Adipocyte (in vitro differentiated cells): ENCODE measurements around the gene EPDR1.

Source experiments
- DNase-seq: peaks from one replicate; pipeline ENCODE4 v3.0.0-alpha.2; 2015; ENCODE audit warnings: low read depth
- H3K27me3 ChIP-seq: replicated peaks from 2 replicates; pipeline ENCODE4 v1.7.0; 2013; ENCODE audit warnings: mild to moderate bottlenecking, low read length, moderate library complexity; ENCODE audit not compliant: control insufficient read depth, insufficient read depth
- H3K36me3 ChIP-seq: 2 replicates; pipeline ENCODE4 v1.7.0; 2013; ENCODE audit warnings: low read length, mild to moderate bottlenecking, moderate library complexity; ENCODE audit not compliant: control insufficient read depth, insufficient read depth, severe bottlenecking
- H3K4me1 ChIP-seq: 2 replicates; pipeline ENCODE4 v1.7.0; 2013; ENCODE audit warnings: mild to moderate bottlenecking, low read length, moderate library complexity; ENCODE audit not compliant: control insufficient read depth, insufficient read depth
- H3K4me3 ChIP-seq: 2 replicates; pipeline ENCODE4 v1.7.0; 2013; ENCODE audit warnings: mild to moderate bottlenecking, low read length, moderate library complexity
- H3K9ac ChIP-seq: 2 replicates; pipeline ENCODE4 v1.7.0; 2013; ENCODE audit warnings: mild to moderate bottlenecking, low read length, moderate library complexity
- H3K9me3 ChIP-seq: 2 replicates; pipeline ENCODE4 v1.7.0; 2013; ENCODE audit warnings: mild to moderate bottlenecking, low read length, moderate library complexity; ENCODE audit not compliant: control insufficient read depth

Gene EPDR1

DNA sequence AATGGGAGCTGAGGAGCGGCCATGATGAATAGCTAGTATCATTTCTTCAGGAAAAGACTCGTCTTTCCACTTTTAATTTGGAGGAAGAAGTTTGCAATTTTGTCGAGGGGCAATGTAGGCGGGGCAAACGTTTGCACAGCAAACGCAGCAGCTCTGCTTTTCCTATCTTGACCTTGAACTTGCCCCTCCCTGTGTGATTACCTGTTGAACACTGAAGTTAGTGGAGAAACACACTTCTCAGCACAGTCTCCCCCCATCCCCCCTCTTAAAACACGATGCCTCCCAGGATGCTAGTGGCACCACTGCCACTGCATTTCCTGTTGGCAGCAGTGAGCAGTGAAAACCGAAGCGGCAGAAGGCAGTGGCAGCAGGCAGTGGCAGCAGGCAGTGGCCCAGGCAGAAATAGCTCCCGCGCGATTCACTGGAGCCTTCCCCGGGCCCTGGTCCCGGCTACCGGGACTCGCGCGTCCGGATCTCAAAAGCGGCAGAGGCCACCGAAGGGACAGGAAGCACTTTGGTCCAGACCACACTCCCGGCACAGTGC lies at the start of gene EPDR1:
Gene EPDR1 (plus strand): TSS at position 336 of the 544 bp plus-strand sequence. CDS start 300 bp downstream, outside the sequence.
- Histone ChIP-seq H3K9me3 (peaks cover 1% of the 10 kb centered on the region), H3K27me3 (no peaks in the 10 kb centered on the region), H3K9ac (peak within 1 kb of the TSS; percentile 96), H3K4me1 (peaks cover 53% of the 10 kb centered on the region), H3K4me3 (peak within 1 kb of the TSS; percentile 93), H3K36me3 (peaks cover 4% of the 10 kb centered on the region)
- peak; percentile 70 for DNase-seq

- Histone ChIP-seq H3K4me1 (no peaks in the 10 kb centered on the region), H3K9me3 (no peaks in the 10 kb centered on the region), H3K27me3 (peaks cover 14% of the 10 kb centered on the region), H3K36me3 (no peaks in the 10 kb centered on the region), H3K9ac (no peak overlapping the region), H3K4me3 (no peak overlapping the region)
- DNase-seq = no peak
These were observed 38.4 kb upstream of the EPDR1 start for GRCh38 chr7:37882086-37882485.

GRCh38 chr7:37893359-37893758 lies 27.1 kb upstream of the EPDR1 start:
- H3K9ac ChIP-seq = no peak overlapping the region
- H3K4me1 ChIP-seq = no peaks in the 10 kb centered on the region
- H3K9me3 ChIP-seq = no peaks in the 10 kb centered on the region

DNA sequence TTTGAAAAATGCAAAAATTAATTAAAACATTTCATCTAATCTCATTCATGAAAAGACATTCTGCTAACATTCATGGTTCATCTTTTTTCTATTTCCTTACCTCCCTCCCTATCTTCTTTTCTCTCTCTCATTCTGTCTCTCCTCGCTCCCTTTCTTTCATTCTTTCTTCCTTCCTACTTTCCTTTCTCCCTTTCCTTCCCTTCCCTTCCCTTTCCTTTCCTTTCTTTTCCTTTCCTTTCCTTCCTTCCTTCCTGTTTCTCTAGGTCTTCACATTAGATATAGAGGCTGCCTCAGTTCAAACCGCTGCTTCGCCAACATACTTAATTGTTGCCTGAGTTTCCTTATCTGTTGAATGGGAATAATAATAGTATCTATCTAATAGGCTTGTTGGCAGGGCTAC lies 25.8 kb upstream of the EPDR1 start:
- no peaks in the 10 kb centered on the region for H3K36me3 ChIP-seq
- no peak overlapping the region for H3K4me3 ChIP-seq
- no peaks in the 10 kb centered on the region for H3K4me1 ChIP-seq
- no peak overlapping the region for H3K9ac ChIP-seq
- H3K9me3 ChIP-seq = no peaks in the 10 kb centered on the region
- DNase-seq = no peak
- H3K27me3 ChIP-seq = no peaks in the 10 kb centered on the region

More at GRCh38 chr7:37893359-37893758, 27.1 kb upstream of the EPDR1 start:
- Histone ChIP-seq H3K36me3 (no peaks in the 10 kb centered on the region), H3K27me3 (no peaks in the 10 kb centered on the region), H3K4me3 (no peak overlapping the region)
- no peak for DNase-seq

GRCh38 chr7:37899712-37900247 lies 20.7 kb upstream of the EPDR1 start:
- H3K36me3 ChIP-seq = no peaks in the 10 kb centered on the region
- H3K4me3 ChIP-seq = no peak overlapping the region
- peaks cover 17% of the 10 kb centered on the region for H3K4me1 ChIP-seq
- H3K9ac ChIP-seq = no peak overlapping the region
- DNase-seq = no peak
- H3K9me3 ChIP-seq = no peaks in the 10 kb centered on the region
- H3K27me3 ChIP-seq = no peaks in the 10 kb centered on the region

DNA sequence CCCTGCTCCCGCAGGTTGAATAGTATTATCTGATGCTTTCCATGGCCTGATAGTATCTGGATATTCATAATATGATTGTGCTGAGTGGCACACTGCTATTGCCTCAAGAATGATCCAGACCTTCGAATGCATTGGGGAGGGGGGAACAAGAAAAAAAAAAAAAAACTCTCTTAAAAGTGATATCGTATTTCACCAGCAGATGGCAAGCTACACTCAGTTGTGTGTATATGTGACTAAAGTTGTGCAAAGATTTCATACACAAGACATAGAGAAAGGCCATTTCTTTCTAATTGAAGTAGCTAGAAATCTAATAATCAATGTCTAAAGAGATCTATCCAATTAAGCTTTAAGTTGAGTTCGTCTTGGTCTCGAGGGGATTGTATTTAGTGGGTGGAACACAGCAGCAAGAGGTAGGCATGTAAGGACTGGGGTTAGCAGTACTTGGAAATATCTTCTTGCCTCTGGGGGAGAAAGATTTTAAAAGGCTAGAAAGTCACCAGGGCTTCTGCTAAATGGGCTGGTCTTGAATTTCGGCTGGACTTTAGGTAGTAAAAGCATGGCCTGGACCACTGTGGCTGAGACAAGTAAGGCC lies 19.1 kb upstream of the EPDR1 start:
- H3K36me3 ChIP-seq = no peaks in the 10 kb centered on the region
- no peak overlapping the region for H3K4me3 ChIP-seq
- H3K9me3 ChIP-seq = no peaks in the 10 kb centered on the region
- H3K4me1 ChIP-seq = peaks cover 17% of the 10 kb centered on the region
- H3K9ac ChIP-seq = no peak overlapping the region
- H3K27me3 ChIP-seq = no peaks in the 10 kb centered on the region
- DNase-seq = peak; percentile 76

DNA sequence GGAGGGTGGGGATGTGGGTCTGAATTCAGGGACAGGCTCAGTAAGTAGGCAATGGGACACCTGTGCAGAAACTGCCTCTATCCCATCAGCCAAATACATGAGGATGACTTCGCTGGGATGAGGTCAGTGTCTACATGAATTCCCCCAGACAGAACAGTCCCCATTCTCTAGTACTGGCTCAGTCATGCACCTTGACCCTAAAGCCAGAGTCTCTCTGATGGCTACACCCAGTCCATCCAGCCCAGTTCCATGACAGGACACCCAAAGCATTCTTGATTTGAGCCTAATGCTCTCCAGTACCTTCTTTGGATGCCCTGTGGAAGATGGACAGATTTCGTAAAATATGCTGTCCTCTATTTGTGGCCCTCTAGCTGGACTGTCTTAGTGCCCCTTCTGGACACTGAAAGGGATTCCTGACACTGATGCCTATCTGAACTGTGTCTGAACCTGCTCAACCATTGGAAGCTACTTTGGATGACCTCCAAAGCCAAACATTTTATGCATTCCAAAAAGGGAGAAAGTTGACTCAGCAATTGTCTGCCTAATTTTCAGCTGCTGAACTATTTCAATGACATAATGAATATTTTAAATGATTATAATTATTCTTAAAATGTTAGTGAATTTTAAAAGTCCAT lies 18.4 kb upstream of the EPDR1 start:
- Histone ChIP-seq H3K27me3 (no peaks in the 10 kb centered on the region), H3K4me3 (no peak overlapping the region), H3K36me3 (no peaks in the 10 kb centered on the region), H3K9me3 (no peaks in the 10 kb centered on the region), H3K9ac (no peak overlapping the region), H3K4me1 (peaks cover 17% of the 10 kb centered on the region)
- peak; percentile 65 for DNase-seq

DNA sequence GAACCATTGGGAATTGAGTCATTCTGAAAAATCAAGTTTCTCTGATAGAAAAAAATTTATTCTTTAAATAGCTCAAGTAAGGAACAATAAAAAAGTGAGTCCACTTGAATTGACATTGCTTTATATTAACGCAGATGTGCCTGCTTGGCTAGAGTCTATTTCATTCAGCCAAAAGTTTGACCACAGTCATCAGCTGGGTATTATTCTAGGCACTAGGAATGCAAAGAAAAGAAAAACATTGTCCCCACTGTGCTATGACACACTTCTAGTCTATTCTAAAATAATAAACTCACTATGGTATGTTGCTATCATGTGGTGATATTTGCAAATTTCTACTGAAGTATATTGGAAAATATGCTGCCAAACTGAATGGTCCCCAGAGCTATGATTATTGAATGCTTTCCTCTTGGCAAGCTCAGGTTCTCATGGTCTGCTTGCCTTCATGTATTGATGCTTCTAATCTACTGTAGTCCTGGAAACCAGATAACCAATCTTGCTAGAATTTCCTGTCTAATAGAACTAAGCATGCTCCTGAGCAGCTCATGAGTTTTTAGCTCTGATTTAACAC lies 12.1 kb upstream of the EPDR1 start:
- Histone ChIP-seq H3K27me3 (no peaks in the 10 kb centered on the region), H3K9me3 (no peaks in the 10 kb centered on the region), H3K36me3 (peaks cover 12% of the 10 kb centered on the region), H3K9ac (no peak overlapping the region), H3K4me3 (no peak overlapping the region), H3K4me1 (peaks cover 16% of the 10 kb centered on the region)
- DNase-seq = peak; percentile 71

DNA sequence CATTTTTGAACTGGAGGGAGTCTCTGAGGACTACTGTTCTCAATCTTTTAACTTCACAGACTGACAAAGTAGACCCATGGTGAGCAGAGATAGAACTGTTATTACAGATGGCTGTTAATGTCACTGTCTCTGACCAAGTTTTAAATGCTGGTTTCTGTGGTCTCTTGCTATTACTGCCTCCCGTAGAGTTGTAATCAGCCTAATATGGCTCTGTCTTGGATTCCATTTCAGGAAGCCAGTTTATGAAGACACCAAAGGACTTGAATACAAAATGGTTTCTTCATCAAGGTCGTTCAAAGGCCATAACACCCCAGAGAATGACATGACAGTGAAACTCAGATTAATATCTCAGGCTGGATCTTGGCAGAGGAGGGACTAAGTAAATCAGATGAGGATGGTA lies 7.7 kb upstream of the EPDR1 start:
- Histone ChIP-seq H3K4me1 (peaks cover 34% of the 10 kb centered on the region), H3K9ac (no peak overlapping the region), H3K4me3 (no peak overlapping the region), H3K27me3 (no peaks in the 10 kb centered on the region), H3K36me3 (peaks cover 12% of the 10 kb centered on the region), H3K9me3 (no peaks in the 10 kb centered on the region)
- no peak for DNase-seq

DNA sequence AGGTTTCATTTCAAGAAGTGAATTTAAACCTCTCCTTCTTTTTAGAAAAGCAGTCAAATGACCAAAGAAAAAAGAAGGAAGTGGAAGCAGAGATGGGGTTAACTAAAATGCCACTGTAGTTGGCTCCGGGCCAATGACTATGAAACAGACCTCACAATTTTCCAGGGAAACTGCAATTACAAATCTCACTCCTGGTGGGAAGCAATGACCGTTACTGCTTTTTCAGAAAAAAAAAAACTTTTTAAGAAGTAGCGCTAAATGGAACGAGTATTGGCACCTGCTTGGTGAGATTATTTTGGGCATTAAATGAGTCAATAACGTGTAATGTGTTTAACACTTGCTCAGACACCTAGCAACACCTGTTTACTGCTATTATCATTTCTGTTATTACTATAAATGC lies 5.0 kb upstream of the EPDR1 start:
- Histone ChIP-seq H3K4me1 (peaks cover 31% of the 10 kb centered on the region), H3K27me3 (no peaks in the 10 kb centered on the region), H3K4me3 (peak overlapping the region; percentile 84), H3K9ac (peak overlapping the region; percentile 83), H3K36me3 (peaks cover 12% of the 10 kb centered on the region), H3K9me3 (no peaks in the 10 kb centered on the region)
- DNase-seq = no peak

DNA sequence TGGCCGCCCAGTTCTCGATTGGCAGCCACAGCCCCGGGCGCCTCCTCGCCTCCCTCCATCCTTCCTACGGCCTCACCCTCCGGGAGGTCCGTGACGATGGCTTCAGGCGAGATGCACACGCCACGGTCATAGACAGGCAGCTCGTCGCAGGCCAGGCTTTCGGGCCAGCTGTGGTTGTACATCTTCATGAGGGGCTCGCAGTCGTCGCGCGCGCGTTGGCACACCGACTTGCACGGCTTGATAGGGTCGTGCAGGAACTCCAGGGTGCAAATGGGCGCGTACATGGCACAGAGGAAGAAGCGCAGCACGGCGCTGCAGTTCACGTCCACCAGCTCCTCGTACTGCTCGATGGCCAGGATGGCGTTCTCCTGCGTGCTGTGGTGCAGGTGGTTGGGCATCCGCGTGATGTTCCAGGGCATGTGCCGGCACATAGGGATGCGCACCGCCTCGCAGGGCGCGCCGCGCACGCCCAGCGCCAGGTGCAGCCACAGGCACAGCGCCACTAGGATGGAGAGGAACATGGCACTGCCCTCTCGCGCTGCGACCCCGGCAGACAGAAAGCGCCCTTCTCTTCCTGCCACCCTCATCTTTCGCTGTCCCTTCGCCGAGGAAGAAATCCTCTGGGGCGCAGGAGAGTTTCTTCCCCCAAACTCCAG lies 4.3 kb upstream of the EPDR1 start:
- H3K27me3 ChIP-seq = no peaks in the 10 kb centered on the region
- no peak for DNase-seq

More for the DNA sequence above, 4.3 kb upstream of the EPDR1 start:
- H3K9ac ChIP-seq = peak overlapping the region; percentile 83
- peaks cover 31% of the 10 kb centered on the region for H3K4me1 ChIP-seq
- H3K9me3 ChIP-seq = no peaks in the 10 kb centered on the region
- peak overlapping the region; percentile 84 for H3K4me3 ChIP-seq
- H3K36me3 ChIP-seq = peaks cover 6% of the 10 kb centered on the region
